IPS DF 6.9 (cell line): ENCODE measurements around the gene KRT10.

ENCODE experiments used
- DNase-seq: peaks from one replicate; pipeline ENCODE4 v3.0.0-alpha.2; 2013; ENCODE audit warnings: low read depth, low spot score
- H3K27ac ChIP-seq: one replicate; pipeline ENCODE4 v1.5.1; 2013; ENCODE audit warnings: low read length, control low read depth
- H3K27me3 ChIP-seq: 2 replicates; pipeline ENCODE4 v1.6.1; 2013; ENCODE audit warnings: mild to moderate bottlenecking, low read length; ENCODE audit not compliant: control insufficient read depth, insufficient read depth
- H3K36me3 ChIP-seq: 2 replicates; pipeline ENCODE4 v1.6.1; 2013; ENCODE audit warnings: low read length; ENCODE audit not compliant: control insufficient read depth, insufficient read depth
- H3K4me1 ChIP-seq: 2 replicates; pipeline ENCODE4 v1.6.1; 2013; ENCODE audit warnings: low read length; ENCODE audit not compliant: control insufficient read depth, insufficient read depth
- H3K4me3 ChIP-seq: 2 replicates; pipeline ENCODE4 v1.5.1; 2013; ENCODE audit warnings: mild to moderate bottlenecking, low read length
- H3K9me3 ChIP-seq: 2 replicates; pipeline ENCODE4 v1.6.1; 2013; ENCODE audit warnings: low read length, inconsistent platforms; ENCODE audit not compliant: control insufficient read depth, insufficient read depth
- WGBS: extraction: QIAGEN DNeasy Blood & Tissue Kit; methylation state at CpG from one replicate; pipeline ENCODE4 v1.1.7; 2013; ENCODE audit warnings: mixed read lengths, missing lambda C conversion rate; ENCODE audit not compliant: insufficient read length, insufficient coverage; 5-methylcytosine and 5-hydroxymethylcytosine counted together

The KRT10 gene

DNA sequence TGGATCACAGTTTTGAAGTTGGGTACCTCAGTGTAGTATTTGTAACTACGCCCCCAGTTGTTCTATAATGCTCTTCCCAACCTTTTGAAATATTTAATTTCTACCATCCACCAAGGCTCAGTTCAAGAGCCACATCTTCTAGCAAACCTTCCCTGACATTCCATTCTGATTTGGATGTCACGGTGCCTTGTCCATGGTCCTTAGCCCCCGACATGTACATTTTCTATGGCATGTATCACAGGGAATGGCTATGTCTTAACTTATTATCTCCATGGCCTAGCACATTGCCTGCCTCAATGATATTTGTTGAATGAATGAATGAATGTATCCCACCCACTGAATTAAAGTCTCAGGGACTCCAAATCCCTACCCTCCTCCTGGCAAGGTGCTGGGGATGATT lies 16.3 kb downstream of the KRT10 start:
- Histone ChIP-seq H3K36me3 (no peaks in the 10 kb centered on the region), H3K4me1 (no peaks in the 10 kb centered on the region), H3K9me3 (no peaks in the 10 kb centered on the region), H3K27me3 (no peaks in the 10 kb centered on the region), H3K27ac (no peak overlapping the region), H3K4me3 (no peak overlapping the region)
- DNase-seq, result no peak
- no CpG with 5 or more reads among the region's 3 CpGs for WGBS

DNA sequence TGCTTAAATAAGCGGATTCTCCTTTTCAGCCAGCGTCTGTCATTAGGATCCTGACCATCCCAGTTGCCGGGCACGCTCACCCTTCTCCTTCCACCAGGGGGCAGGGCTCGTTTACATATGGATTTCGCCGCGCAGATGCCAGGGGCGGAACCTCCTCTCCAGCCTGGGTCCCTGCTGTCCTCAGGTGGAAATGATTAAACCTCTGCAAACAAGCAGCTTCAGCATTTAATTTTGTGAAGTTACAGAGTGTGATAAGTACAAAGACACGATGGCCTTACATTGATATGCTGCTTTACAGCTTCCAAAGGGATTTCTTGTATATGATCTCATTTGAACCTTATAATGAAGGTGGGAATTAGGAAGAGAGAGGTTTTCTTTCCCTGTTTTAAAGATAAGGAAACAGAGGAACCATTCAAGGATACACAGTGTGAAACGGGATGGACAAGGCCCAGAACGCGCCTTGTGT lies 18.8 kb downstream of the KRT10 start:
- Histone ChIP-seq H3K27ac (no peak overlapping the region), H3K27me3 (no peaks in the 10 kb centered on the region), H3K4me3 (no peak overlapping the region), H3K4me1 (no peaks in the 10 kb centered on the region), H3K36me3 (no peaks in the 10 kb centered on the region), H3K9me3 (no peaks in the 10 kb centered on the region)
- peak; percentile 33 for DNase-seq
- WGBS, result no CpG with 5 or more reads among the region's 13 CpGs

DNA sequence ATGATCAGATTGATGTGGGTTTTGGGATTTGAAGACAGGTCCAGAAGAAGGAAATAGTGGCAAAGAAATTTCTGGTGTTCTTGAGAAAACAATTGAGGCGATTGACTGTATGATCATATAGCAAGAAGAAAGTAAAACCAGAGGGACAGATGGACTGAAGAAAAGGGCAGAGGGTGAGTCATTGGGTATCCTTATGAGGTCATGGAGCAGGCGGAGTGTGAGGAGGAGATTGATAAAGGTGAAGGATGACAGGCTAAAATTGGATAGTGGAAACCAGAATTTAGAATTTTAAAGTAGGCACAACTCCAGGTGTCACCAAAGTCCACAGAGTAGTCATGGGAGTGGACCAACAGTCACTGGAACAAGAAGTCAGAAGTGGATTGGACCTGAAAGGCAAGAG lies 21.3 kb downstream of the KRT10 start:
- DNase-seq, result no peak
- no CpG with 5 or more reads among the region's 2 CpGs for WGBS
- H3K27me3 ChIP-seq, result no peaks in the 10 kb centered on the region

DNA sequence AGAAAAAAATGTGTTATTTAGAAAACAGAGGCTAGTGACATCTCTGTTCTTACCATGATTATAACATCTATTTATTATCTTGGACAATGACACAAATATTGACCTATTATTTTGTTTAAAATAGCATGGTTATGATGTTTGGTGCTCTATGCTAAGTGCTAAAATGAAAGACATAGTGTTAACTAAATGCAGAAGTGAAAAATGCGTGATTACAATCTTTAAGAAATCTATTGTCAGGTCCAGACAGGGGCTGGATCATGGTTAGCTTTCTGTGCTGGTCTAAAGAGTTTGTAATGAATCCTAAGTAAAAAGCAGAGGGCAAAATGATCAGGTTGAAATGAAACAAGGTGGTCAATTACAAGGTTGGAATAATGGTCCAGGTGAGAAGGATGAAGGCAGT lies 22.0 kb downstream of the KRT10 start:
- Histone ChIP-seq H3K36me3 (no peaks in the 10 kb centered on the region), H3K9me3 (no peaks in the 10 kb centered on the region), H3K4me1 (no peaks in the 10 kb centered on the region), H3K27ac (no peak overlapping the region), H3K27me3 (no peaks in the 10 kb centered on the region), H3K4me3 (no peak overlapping the region)
- no CpG with 5 or more reads among the region's 1 CpG for WGBS
- no peak for DNase-seq

More for the DNA sequence above, 21.3 kb downstream of the KRT10 start:
- no peak overlapping the region for H3K27ac ChIP-seq
- H3K4me1 ChIP-seq, result no peaks in the 10 kb centered on the region
- H3K36me3 ChIP-seq, result no peaks in the 10 kb centered on the region
- H3K9me3 ChIP-seq, result no peaks in the 10 kb centered on the region
- no peak overlapping the region for H3K4me3 ChIP-seq

DNA sequence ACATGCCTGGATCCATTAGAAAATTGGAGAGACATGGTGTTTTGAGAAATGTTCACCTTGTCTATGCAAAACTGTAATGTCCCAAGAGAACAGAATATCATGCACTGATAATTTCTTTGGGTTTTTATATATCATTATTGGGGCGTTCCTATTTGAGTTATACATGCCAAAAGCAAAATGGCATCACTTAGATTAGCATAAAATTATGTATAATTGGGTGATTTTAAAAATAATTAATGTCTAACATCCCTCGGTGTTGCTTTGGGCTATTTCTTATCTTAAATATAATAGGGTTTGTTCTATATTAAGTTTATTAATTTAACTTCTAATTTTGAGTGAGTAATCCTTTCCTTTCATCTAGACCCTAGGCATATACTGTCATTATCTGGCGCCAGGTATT lies 22.6 kb downstream of the KRT10 start, which contains the start of gene KRT28:
Gene KRT28 (minus strand): TSS at position 101 of the 400 bp plus-strand sequence. CDS start 66 bp downstream, at position 35.
- H3K9me3 ChIP-seq, result no peaks in the 10 kb centered on the region
- DNase-seq, result no peak
- no peak within 1 kb of the TSS for H3K4me3 ChIP-seq
- WGBS, result no CpG with 5 or more reads among the region's 3 CpGs
- H3K36me3 ChIP-seq, result no peaks in the 10 kb centered on the region
- no peaks in the 10 kb centered on the region for H3K4me1 ChIP-seq
- no peaks in the 10 kb centered on the region for H3K27me3 ChIP-seq
- H3K27ac ChIP-seq, result no peak within 1 kb of the TSS

DNA sequence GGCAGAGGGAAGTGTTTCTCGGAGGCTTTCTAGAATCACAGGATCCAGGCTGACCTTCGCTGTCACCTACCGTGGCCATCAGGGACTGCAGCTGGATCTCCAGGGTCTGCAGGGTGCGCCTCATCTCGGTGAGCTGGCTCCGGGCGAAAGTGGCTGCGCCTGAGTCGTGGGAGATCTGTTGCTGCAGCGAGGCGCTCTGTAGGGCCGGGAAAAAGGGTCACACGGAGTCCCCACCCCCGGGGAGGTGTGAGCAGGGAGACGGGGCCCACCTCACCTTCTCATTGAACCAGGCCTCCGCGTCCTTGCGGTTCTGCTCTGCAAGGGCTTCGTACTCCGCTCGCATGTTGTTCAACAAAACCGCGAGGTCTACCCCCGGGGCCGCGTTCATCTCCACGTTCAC lies 25.6 kb downstream of the KRT10 start:
- H3K9me3 ChIP-seq, result no peaks in the 10 kb centered on the region
- no CpG with 5 or more reads among the region's 27 CpGs for WGBS
- H3K27me3 ChIP-seq, result no peaks in the 10 kb centered on the region
- H3K27ac ChIP-seq, result no peak overlapping the region
- DNase-seq, result no peak
- H3K36me3 ChIP-seq, result no peaks in the 10 kb centered on the region
- H3K4me3 ChIP-seq, result no peak overlapping the region
- no peaks in the 10 kb centered on the region for H3K4me1 ChIP-seq

DNA sequence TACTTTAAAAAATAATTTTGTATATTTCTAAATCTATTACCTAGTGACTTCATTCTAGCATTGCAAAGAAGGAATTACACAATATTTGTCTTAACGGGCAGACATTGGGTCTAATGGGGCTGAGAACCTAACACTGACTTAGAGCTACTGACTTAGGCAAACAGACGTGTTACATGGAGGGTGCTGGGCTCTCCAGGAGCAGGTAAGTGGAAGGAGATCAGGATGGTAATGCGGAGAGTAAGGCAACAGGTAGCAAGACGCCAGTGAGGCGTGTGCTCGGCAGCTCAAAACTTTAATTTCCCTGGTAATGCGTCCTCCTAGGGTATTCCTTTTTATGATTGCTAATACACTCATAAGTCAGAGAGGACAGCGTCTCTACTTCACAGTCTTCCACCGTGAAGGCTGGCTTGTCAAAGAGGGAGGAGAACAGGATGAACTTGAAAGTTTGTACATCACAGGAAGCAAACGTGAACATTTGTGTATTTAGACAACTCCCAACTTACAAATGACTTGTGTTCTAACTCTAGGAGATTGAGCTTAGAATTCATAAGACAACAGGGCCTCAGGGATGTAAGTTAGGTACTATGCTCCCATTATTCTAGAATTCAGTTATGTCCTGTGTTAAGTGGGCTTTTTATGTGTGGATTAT lies 27.3 kb downstream of the KRT10 start:
- H3K9me3 ChIP-seq, result no peaks in the 10 kb centered on the region
- H3K27ac ChIP-seq, result no peak overlapping the region
- H3K36me3 ChIP-seq, result no peaks in the 10 kb centered on the region
- H3K27me3 ChIP-seq, result no peaks in the 10 kb centered on the region
- H3K4me3 ChIP-seq, result no peak overlapping the region
- H3K4me1 ChIP-seq, result no peaks in the 10 kb centered on the region
- WGBS, result no CpG with 5 or more reads among the region's 10 CpGs
- DNase-seq, result no peak

DNA sequence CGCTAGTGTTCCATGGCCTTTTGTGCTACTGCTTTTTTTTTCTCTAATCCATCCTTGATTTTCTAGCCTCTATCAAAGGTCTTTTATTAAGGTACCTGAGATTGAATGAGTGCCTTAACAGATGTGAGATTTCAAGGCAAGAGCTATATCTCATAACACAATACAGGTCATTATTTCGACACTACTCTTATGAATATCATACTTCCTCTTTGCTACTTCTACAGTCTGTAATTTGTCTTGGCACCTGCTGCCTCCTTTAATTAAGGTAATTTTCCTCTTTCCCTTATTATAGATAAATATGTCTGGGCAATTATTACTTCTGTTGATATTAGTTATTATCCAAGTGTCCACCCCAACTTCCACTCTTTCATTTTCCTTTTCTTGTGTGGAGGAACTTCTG lies 27.9 kb downstream of the KRT10 start:
- Histone ChIP-seq H3K27ac (no peak overlapping the region), H3K4me3 (no peak overlapping the region), H3K4me1 (no peaks in the 10 kb centered on the region), H3K36me3 (no peaks in the 10 kb centered on the region), H3K27me3 (no peaks in the 10 kb centered on the region), H3K9me3 (no peaks in the 10 kb centered on the region)
- no peak for DNase-seq
- no CpG with 5 or more reads among the region's 2 CpGs for WGBS

DNA sequence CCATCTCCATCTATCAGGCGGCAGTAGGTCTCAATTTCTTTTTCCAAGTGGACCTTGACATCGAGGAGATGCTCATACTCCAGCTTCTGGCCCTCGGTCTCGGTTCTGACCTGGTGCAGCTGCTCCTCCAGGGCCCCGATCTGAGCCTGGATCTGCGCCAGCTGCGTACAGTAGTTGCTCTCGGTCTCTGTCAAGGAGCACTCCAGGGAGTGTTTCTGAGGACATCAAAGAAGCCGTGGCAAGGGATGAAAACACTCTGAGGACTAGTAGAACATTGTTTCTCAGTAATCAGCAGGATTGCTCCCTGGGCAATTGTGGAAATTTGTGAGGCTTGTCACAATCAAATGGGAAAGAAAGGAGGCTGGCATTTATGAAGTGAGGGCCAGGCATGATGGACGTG lies 28.6 kb downstream of the KRT10 start:
- H3K9me3 ChIP-seq, result no peaks in the 10 kb centered on the region
- DNase-seq, result no peak

DNA sequence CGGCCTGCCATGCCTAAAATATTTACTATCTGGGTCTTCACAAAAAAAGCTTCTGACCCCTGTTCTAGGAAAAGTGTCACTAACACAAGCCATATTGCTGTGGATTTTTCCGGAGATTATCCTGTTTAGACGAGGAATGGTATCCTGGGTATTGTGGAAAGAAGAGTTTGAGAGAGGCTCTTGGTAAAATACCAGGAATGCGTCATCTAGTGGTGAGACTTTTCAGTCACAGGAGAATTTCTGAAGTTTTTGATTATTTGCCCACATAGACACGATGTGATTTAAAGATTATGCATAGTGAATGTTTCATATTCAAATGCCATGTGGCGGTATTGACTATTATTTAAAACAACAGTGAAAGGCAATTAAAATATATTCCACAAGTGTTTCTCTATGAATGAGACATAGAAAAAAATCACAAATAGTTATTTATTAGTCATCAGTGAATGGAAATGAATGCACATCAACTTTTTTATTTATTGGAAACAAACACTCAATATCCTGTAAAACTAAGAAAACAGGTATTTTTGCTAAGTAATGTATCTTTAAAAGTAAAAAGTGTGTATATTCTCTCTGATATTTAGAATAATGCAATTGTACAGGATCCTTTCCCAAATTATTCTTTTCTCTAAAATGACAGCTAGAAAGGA lies 30.5 kb downstream of the KRT10 start:
- Histone ChIP-seq H3K4me3 (no peak overlapping the region), H3K9me3 (no peaks in the 10 kb centered on the region), H3K36me3 (no peaks in the 10 kb centered on the region), H3K4me1 (no peaks in the 10 kb centered on the region), H3K27ac (no peak overlapping the region), H3K27me3 (no peaks in the 10 kb centered on the region)
- DNase-seq, result no peak
- WGBS, result no CpG with 5 or more reads among the region's 6 CpGs

More for the DNA sequence above, 28.6 kb downstream of the KRT10 start:
- no peaks in the 10 kb centered on the region for H3K4me1 ChIP-seq
- H3K36me3 ChIP-seq, result no peaks in the 10 kb centered on the region
- H3K4me3 ChIP-seq, result no peak overlapping the region
- no peaks in the 10 kb centered on the region for H3K27me3 ChIP-seq
- no CpG with 5 or more reads among the region's 10 CpGs for WGBS
- no peak overlapping the region for H3K27ac ChIP-seq

DNA sequence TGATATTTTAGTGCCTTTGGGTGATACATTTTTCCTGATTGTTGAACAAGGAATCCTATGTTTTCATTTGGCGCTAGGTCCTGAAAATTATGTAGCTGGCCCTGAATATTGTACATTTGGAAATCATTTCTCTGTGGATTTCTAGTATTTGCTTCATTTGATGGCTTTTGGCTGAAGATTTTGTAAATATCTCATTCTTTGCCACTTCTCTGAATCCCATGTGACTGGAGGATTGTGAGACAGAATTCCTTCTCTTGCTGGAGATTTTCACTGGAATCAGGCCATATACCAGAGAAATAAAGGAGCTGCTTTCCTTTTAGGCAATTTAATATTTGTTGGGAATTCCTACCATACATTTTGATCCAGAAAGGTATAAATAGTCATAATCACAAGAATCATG lies 31.3 kb downstream of the KRT10 start:
- Histone ChIP-seq H3K4me1 (no peaks in the 10 kb centered on the region), H3K4me3 (no peak overlapping the region), H3K27me3 (no peaks in the 10 kb centered on the region), H3K36me3 (no peaks in the 10 kb centered on the region), H3K27ac (no peak overlapping the region), H3K9me3 (no peaks in the 10 kb centered on the region)
- no CpG with 5 or more reads among the region's 1 CpG for WGBS
- DNase-seq, result no peak
